Heart right ventricle (tissue), 16 donors: ENCODE data around the gene DOCK1. TPM values are rescaled to one million over a fixed set of nuclear protein-coding genes. Genes with fewer than 3 reads are reported as not detected.
A peak's percentile ranks its signal among the peaks of the same experiment; 100 is the strongest.
"Not testable (repeated sequence)": the region's sequence is repeated elsewhere in the genome, so short reads cannot be mapped to it uniquely, and the experiment has no call there.

Source experiments
- ATAC-seq, 8 donors: fragments of 200-7000 bp; cut with Tn5 transposase; one replicate each; pipeline ENCODE4 v1.9.1; 2020; ENCODE audit warnings: mild to moderate bottlenecking in 8 of 8, moderate library complexity in 8 of 8, moderate number of reproducible peaks in 1 of 8
- DNase-seq, 2 donors: peaks; one replicate each; pipeline ENCODE4 v3.0.0-alpha.2; 2020
- H3K27ac ChIP-seq, 10 donors: fragments of 200-600 bp; sonication (generic) in 2 of 10; one replicate each; pipeline versions ENCODE4 v1.5.0 to v1.8.0; 2020 to 2022; ENCODE audit warnings: mild to moderate bottlenecking in 3 of 10
- H3K27me3 ChIP-seq, 7 donors: fragments of 200-600 bp; one replicate each; pipeline ENCODE4 v1.8.0; 2021 to 2022; ENCODE audit warnings: mild to moderate bottlenecking in 2 of 7
- H3K36me3 ChIP-seq, 9 donors: fragments of 200-600 bp; sonication (generic) in 1 of 9; one replicate each; pipeline versions ENCODE4 v1.5.0 to v1.8.0; 2020 to 2022; ENCODE audit warnings: mild to moderate bottlenecking in 2 of 9
- H3K4me1 ChIP-seq, 9 donors: fragments of 200-600 bp; sonication (generic) in 1 of 9; one replicate each; pipeline versions ENCODE4 v1.5.0 to v1.8.0; 2020 to 2022; ENCODE audit warnings: mild to moderate bottlenecking in 4 of 9
- H3K4me3 ChIP-seq, 10 donors: fragments of 200-600 bp; sonication (generic) in 2 of 10; one replicate each; pipeline versions ENCODE4 v1.5.0 to v1.8.0; 2020 to 2022; ENCODE audit warnings: mild to moderate bottlenecking in 7 of 10, moderate library complexity in 2 of 10
- H3K9me3 ChIP-seq, 11 donors: fragments of 200-600 bp in 10 of 11; sonication (generic) in 2 of 11; one replicate each; pipeline versions ENCODE4 v1.5.0 to v1.8.0; 2013 to 2022; ENCODE audit warnings: mild to moderate bottlenecking in 2 of 11, control low read depth in 1 of 11, moderate library complexity in 1 of 11
- WGBS, 2 donors: extraction: QIAGEN DNeasy Blood & Tissue Kit; methylation state at CpG; one replicate each; pipeline ENCODE4 v1.1.7; 2013; ENCODE audit warnings: inconsistent platforms in 1 of 2; 5-methylcytosine and 5-hydroxymethylcytosine counted together
- intact Hi-C, 10 donors: fragments of 100-400 bp; cut with DNase I; formaldehyde crosslinking; loops; one replicate each; pipeline versions ENCODE4 v1.11.1 to v1.14.2; 2022
- polyA plus RNA-seq, 2 donors: library from polyadenylated mRNA; stranded (reverse); fragments of 200-250 nt; gene quantifications; one replicate each; pipeline ENCODE4 v1.2.3, GENCODE V29; 2013
- total RNA-seq, 10 donors: library from RNA; stranded (reverse); fragmentation: NEBNext Ultra II Directional in 3 of 10; extraction: Animal tissue kit (Norgen Biotek cat#: 25700) in 3 of 10; gene quantifications; one replicate each; pipeline versions ENCODE4 v1.2.1 to v1.2.4, GENCODE V29; 2021 to 2023
- TF ChIP-seq, protein P1 (sequence below), 9 donors: fragments of 200-600 bp; sonication (generic) in 2 of 9; IDR thresholded peaks; one replicate each; pipeline versions ENCODE4 v1.5.0 to v1.8.0; 2021 to 2022; ENCODE audit warnings: antibody characterized with exemption in 9 of 9, mild to moderate bottlenecking in 5 of 9, moderate library complexity in 1 of 9
- donor health status: Arrhythmogenic right ventricular cardiomyopathy.
- donor health status: ischemic (EF 13 %, LVEDD 7.1; RV severe dilation, severe dysfunction).
- donor health status: healthy with polysubstance abuse.
- donor health status: DM: no; HTN: yes; CAD: no.
- donor health status: DM: no; HTN: no; CAD: no.
- donor health status: ischemic (EF 25% LVEDD 6.9; RV normal size, moderate dysfunction).
- donor health status: ischemic (EF 25% LVEDD 5.7; RV mildly dilated, moderate dysfunction).
- donor health status: healthy.
- donor health status: DM: yes; HTN: yes; CAD: no.
- donor health status: Ischemic cardiomyopathy.
- donor health status: ischemic (EF 35%, LVEDD 5.7; RV mildly dilated, moderate dysfunction).
- donor health status: nonischemic (EF 11% LVEDD 7.7; RV severe dilation, severe dysfunction).
- donor health status: DM: yes; HTN: yes; CAD: no.
- donor health status: PGD.
- donor health status: ischemic (EF 29% LVEDD 5.4; RV normal size, mild dysfunction).
- donor health status: nonischemic (EF 23%, LVEDD 6.1; RV moderate dilation, normal function).

Gene DOCK1
- total and polyA plus RNA-seq, 12 donors = 7.8 to 26.7 (median 19.8) TPM

DNA sequence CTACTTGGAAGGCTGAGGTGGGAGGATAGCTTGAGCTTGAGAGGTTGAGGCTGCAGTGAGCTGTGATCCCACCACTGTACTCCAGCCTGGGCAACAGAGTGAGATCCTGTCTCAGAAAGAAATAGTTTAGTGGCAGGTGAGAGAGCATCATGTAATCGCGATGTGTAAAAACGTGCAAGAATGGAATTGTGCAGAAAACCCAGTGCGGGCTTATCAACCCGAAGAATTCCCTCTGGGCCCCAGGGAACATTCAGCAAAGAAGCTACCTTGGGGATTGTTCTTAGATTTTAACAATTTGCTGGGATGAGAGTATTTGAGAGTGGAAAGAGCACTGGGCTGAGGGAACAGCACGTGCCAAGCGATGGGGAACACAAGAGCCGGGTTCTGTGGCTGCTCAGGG lies 398.5 kb downstream of the DOCK1 start:
- WGBS, 2 donors = 92 to 95% methylated on average over 8 of the region's 8 CpGs
- ATAC-seq = no peak
- TF ChIP-seq, protein P1, sequence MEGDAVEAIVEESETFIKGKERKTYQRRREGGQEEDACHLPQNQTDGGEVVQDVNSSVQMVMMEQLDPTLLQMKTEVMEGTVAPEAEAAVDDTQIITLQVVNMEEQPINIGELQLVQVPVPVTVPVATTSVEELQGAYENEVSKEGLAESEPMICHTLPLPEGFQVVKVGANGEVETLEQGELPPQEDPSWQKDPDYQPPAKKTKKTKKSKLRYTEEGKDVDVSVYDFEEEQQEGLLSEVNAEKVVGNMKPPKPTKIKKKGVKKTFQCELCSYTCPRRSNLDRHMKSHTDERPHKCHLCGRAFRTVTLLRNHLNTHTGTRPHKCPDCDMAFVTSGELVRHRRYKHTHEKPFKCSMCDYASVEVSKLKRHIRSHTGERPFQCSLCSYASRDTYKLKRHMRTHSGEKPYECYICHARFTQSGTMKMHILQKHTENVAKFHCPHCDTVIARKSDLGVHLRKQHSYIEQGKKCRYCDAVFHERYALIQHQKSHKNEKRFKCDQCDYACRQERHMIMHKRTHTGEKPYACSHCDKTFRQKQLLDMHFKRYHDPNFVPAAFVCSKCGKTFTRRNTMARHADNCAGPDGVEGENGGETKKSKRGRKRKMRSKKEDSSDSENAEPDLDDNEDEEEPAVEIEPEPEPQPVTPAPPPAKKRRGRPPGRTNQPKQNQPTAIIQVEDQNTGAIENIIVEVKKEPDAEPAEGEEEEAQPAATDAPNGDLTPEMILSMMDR (IDR thresholded peaks at IDR 0.05) = no peak

DNA sequence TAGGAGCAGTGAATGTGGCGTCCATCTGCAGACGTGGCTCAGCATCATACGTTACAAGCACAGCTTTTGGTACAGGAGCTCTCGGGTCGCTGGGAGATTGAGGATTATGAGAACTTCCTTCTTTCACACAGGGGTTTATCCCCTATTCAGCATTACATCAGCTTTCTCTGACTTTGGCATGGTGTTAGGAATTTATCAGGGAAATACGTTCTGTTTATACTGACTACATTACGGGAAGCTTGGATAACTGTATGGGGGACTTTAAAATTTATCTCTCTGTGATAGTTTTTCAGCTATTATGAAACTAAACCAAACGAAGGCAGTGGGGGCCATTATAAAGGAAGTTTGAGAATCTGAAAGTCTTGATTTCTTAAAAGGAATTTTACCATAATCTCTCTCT lies 401.3 kb downstream of the DOCK1 start:
- Histone ChIP-seq H3K4me3 (no peak overlapping the region), H3K27ac (no peak overlapping the region), H3K36me3 (no peaks in the 10 kb centered on the region), H3K27me3 (no peaks in the 10 kb centered on the region), H3K9me3 (no peaks in the 10 kb centered on the region), H3K4me1 (peaks cover 0 to 17% (median 0%) of the 10 kb centered on the region in 9 donors)
- 81 to 84% methylated on average over 8 of the region's 8 CpGs for WGBS, 2 donors
- ATAC-seq = no peak
- DNase-seq = no peak
- intact Hi-C loops = no loop called here
- TF ChIP-seq, protein P1 (IDR thresholded peaks at IDR 0.05) = no peak

More for the DNA sequence above, 398.5 kb downstream of the DOCK1 start:
- Histone ChIP-seq H3K27ac (no peak overlapping the region), H3K36me3 (no peaks in the 10 kb centered on the region), H3K4me3 (no peak overlapping the region), H3K9me3 (no peaks in the 10 kb centered on the region), H3K4me1 (peaks cover 0 to 26% (median 0%) of the 10 kb centered on the region in 9 donors), H3K27me3 (no peaks in the 10 kb centered on the region)
- no peak for DNase-seq
- intact Hi-C loops = no loop called here

DNA sequence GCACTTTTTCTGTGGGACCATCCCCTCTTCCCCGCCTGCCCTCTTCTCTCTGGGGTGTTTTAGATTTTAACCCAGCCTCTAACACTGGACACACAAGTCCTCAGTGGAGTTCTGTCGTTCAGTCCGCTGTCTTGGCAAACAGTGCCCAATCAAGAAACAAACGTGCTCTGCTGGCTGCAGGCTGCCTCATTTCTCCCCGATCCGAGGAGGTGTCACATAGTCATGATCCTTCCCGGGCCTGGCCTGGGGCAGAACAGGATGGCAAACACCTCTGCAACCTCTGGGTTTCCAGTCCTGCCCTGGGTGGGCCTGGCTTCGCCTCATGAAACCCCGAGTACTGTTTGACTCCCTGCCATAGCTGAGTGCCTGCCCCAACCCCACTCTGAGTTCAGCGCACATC lies 402.1 kb downstream of the DOCK1 start:
- 94 to 95% methylated on average over 10 of the region's 10 CpGs for WGBS, 2 donors
- Histone ChIP-seq H3K27me3 (no peaks in the 10 kb centered on the region), H3K27ac (no peak overlapping the region), H3K9me3 (no peaks in the 10 kb centered on the region), H3K4me1 (peaks cover 0 to 16% (median 0%) of the 10 kb centered on the region in 9 donors), H3K4me3 (no peak overlapping the region), H3K36me3 (no peaks in the 10 kb centered on the region)
- TF ChIP-seq, protein P1 (IDR thresholded peaks at IDR 0.05) = no peak
- DNase-seq = no peak
- intact Hi-C loops = no loop called here
- ATAC-seq = peak in 1 of 8 donors; percentile 38

DNA sequence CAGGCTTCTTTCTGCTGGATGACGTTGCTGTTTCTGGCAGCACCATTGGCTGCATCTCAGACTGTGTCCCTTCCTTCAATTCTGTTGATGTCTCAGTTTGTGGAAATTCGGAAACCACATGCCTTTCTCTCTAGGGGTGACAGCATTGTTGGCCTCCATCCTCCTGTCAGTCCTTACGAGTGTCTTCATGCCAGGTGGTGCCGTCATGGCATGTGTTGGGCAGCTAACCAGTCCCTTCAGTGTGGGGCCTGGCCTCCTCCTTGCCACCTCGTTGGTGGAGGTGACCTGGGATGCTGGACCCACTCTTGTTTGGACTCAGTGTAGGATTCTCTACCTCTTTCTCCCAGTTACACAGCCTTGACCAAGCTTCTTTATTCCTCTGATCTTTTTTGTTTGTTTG lies 402.8 kb downstream of the DOCK1 start:
- Histone ChIP-seq H3K27me3 (no peaks in the 10 kb centered on the region), H3K4me3 (no peak overlapping the region), H3K27ac (no peak overlapping the region), H3K4me1 (peaks cover 0 to 18% (median 0%) of the 10 kb centered on the region in 9 donors), H3K9me3 (no peaks in the 10 kb centered on the region), H3K36me3 (no peaks in the 10 kb centered on the region)
- ATAC-seq (no peak), DNase-seq (no peak)
- intact Hi-C loops = no loop called here
- TF ChIP-seq, protein P1 (IDR thresholded peaks at IDR 0.05) = no peak
- 94 to 97% methylated on average over 5 of the region's 5 CpGs for WGBS, 2 donors

DNA sequence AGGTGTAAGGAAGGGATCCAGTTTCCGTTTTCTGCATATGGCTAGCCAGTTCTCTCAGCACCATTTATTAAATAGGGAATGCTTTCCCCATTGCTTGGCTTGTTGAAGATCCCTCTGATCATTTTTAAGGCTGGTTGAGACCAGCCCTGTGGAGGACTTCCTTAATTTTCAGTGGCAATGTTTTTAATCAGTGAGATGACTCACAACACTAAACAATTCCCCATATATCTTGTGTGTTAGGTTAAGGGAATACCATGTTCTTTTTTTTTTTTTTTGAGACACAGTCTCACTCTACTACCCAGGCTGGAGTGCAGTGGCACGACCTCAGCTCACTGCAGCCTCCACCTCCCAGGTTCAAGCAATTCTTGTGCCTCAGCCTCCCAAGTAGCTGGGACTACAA lies 404.4 kb downstream of the DOCK1 start:
- WGBS, 2 donors = 95 to 97% methylated on average over 2 of the region's 2 CpGs
- H3K9me3 ChIP-seq, H3K27me3 ChIP-seq, H3K27ac ChIP-seq, H3K36me3 ChIP-seq, ATAC-seq, intact Hi-C loops, H3K4me3 ChIP-seq, DNase-seq: not testable (repeated sequence)
- H3K4me1 ChIP-seq = peaks cover 0 to 34% (median 7%) of the 10 kb centered on the region in 9 donors
